SU-DHL-6 (cell line): ENCODE measurements around the gene FAM83D.

Experiments
- H2AFZ ChIP-seq: fragments of 200-600 bp; sonication (generic); 2 replicates; pipeline ENCODE4 v1.6.1; 2014; ENCODE audit warnings: low read depth, mild to moderate bottlenecking, moderate library complexity, mixed read lengths, antibody characterized with exemption, low read length; ENCODE audit not compliant: severe bottlenecking
- H3F3A ChIP-seq: fragments of 200-600 bp; shearing (Covaris generic); 2 replicates; pipeline ENCODE4 v1.6.0; 2016; ENCODE audit warnings: antibody characterized with exemption, mild to moderate bottlenecking; ENCODE audit not compliant: insufficient read depth
- H3K27ac ChIP-seq: fragments of 200-600 bp; sonication (generic); 2 replicates; pipeline ENCODE4 v1.5.1; 2016; ENCODE audit warnings: low read depth, mild to moderate bottlenecking, low read length, moderate library complexity, mixed read lengths
- H3K27me3 ChIP-seq: fragments of 200-600 bp; sonication (generic), shearing (Covaris generic); 2 replicates; pipeline ENCODE4 v1.6.0; 2014; ENCODE audit warnings: mild to moderate bottlenecking, low read length
- H3K36me3 ChIP-seq: fragments of 200-600 bp; sonication (generic); 2 replicates; pipeline ENCODE4 v1.6.1; 2014; ENCODE audit warnings: mild to moderate bottlenecking, low read length, mixed read lengths
- H3K4me2 ChIP-seq: fragments of 300-600, 200-600 bp; shearing (Covaris generic), sonication (generic); 2 replicates; pipeline ENCODE4 v1.6.0; 2014; ENCODE audit warnings: low read length, low read depth, mild to moderate bottlenecking; ENCODE audit not compliant: poor library complexity, severe bottlenecking
- H3K4me3 ChIP-seq: fragments of 200-600 bp; sonication (generic); 2 replicates; pipeline ENCODE4 v1.5.1; 2014; ENCODE audit warnings: antibody characterized with exemption, low read length, mild to moderate bottlenecking, mixed read lengths; ENCODE audit not compliant: insufficient read depth, poor library complexity, severe bottlenecking
- H3K79me2 ChIP-seq: fragments of 200-600 bp; sonication (generic); 2 replicates; pipeline ENCODE4 v1.6.1; 2014; ENCODE audit warnings: mild to moderate bottlenecking, low read length, moderate library complexity; ENCODE audit not compliant: insufficient read depth
- H3K9ac ChIP-seq: fragments of 200-600 bp; sonication (generic); 2 replicates; pipeline ENCODE4 v1.7.0; 2014; ENCODE audit warnings: mild to moderate bottlenecking, low read length
- H3K9me2 ChIP-seq: fragments of 200-600 bp; sonication (generic); replicated peaks from 2 replicates; pipeline ENCODE4 v1.6.1; 2014; ENCODE audit warnings: low read length; ENCODE audit not compliant: insufficient read depth
- H3K9me3 ChIP-seq: fragments of 200-600 bp; sonication (generic); 2 replicates; pipeline ENCODE4 v1.6.1; 2014; ENCODE audit warnings: low read length, mixed read lengths; ENCODE audit not compliant: insufficient read depth
- H4K20me1 ChIP-seq: fragments of 200-600 bp; sonication (generic); 2 replicates; pipeline ENCODE4 v1.6.1; 2014; ENCODE audit warnings: low read depth, mild to moderate bottlenecking, antibody characterized with exemption, low read length, moderate library complexity, mixed read lengths
- CTCF ChIP-seq: fragments of 200-600 bp; sonication (generic); IDR thresholded peaks from one replicate; pipeline ENCODE4 v1.5.1; 2017; ENCODE audit warnings: antibody characterized with exemption, mild to moderate bottlenecking, low read length, moderate library complexity; ENCODE audit not compliant: insufficient read depth, poor library complexity, severe bottlenecking
- EZH2phosphoT487 ChIP-seq: fragments of 200-600 bp; sonication (generic), shearing (Covaris generic); conservative IDR thresholded peaks from 2 replicates; pipeline ENCODE4 v1.6.1; 2018; ENCODE audit warnings: mild to moderate bottlenecking, antibody characterized with exemption, low read length, moderate library complexity, mixed read lengths

Gene FAM83D

GRCh38 chr20:38951611-38952010, 25.4 kb downstream of the FAM83D start:
- no peak overlapping the region for H2AFZ ChIP-seq
- TF ChIP-seq CTCF (no peak), EZH2phosphoT487 (no peak)
- H3K9me3 ChIP-seq = no peaks in the 10 kb centered on the region
- no peak overlapping the region for H3K9ac ChIP-seq
- no peak overlapping the region for H3K4me2 ChIP-seq
- no peaks in the 10 kb centered on the region for H3K27me3 ChIP-seq
- peaks cover under 1% of the 10 kb centered on the region; the same call in 1 of the 2 replicates for H4K20me1 ChIP-seq
- H3K9me2 ChIP-seq = no peaks in the 10 kb centered on the region
- H3F3A ChIP-seq = peaks cover 21% of the 10 kb centered on the region
- H3K27ac ChIP-seq = no peak overlapping the region
- no peak overlapping the region for H3K4me3 ChIP-seq
- H3K79me2 ChIP-seq = peaks cover 13% of the 10 kb centered on the region; the same call in 1 of the 2 replicates
- H3K36me3 ChIP-seq = peaks cover 56% of the 10 kb centered on the region

DNA sequence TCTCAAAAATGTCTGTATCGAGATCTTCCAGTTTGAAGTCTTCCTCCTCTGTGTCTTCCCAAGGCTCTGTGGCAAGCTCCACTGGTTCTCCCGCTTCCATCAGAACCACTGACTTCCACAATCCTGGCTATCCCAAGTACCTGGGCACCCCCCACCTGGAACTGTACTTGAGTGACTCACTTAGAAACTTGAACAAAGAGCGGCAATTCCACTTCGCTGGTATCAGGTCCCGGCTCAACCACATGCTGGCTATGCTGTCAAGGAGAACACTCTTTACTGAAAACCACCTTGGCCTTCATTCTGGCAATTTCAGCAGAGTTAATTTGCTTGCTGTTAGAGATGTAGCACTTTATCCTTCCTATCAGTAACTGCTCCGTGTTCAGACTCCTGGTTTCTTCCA, 25.9 kb downstream of the FAM83D start:
- H3K9me2 ChIP-seq = no peaks in the 10 kb centered on the region
- no peaks in the 10 kb centered on the region for H4K20me1 ChIP-seq
- no peak overlapping the region for H3K4me3 ChIP-seq
- peaks cover 26% of the 10 kb centered on the region for H3F3A ChIP-seq
- no peaks in the 10 kb centered on the region for H3K9me3 ChIP-seq
- H2AFZ ChIP-seq = no peak overlapping the region
- no peak overlapping the region for H3K9ac ChIP-seq
- no peak overlapping the region for H3K27ac ChIP-seq
- peaks cover 8% of the 10 kb centered on the region; the same call in 1 of the 2 replicates for H3K79me2 ChIP-seq
- no peak for TF ChIP-seq EZH2phosphoT487
- TF ChIP-seq CTCF = no peak
- H3K27me3 ChIP-seq = no peaks in the 10 kb centered on the region
- peaks cover 52% of the 10 kb centered on the region for H3K36me3 ChIP-seq
- no peak overlapping the region for H3K4me2 ChIP-seq

GRCh38 chr20:38953630-38954340, 27.6 kb downstream of the FAM83D start:
- Histone ChIP-seq H3K27me3 (no peaks in the 10 kb centered on the region), H3K9me2 (no peaks in the 10 kb centered on the region), H3K9me3 (no peaks in the 10 kb centered on the region), H3K4me3 (no peak overlapping the region), H2AFZ (no peak overlapping the region), H3K4me2 (no peak overlapping the region), H3K79me2 (no peaks in the 10 kb centered on the region; the same call in 1 of the 2 replicates), H3K9ac (no peak overlapping the region), H3F3A (peaks cover 33% of the 10 kb centered on the region), H3K27ac (no peak overlapping the region), H4K20me1 (no peaks in the 10 kb centered on the region), H3K36me3 (peaks cover 36% of the 10 kb centered on the region)
- TF ChIP-seq EZH2phosphoT487 = no peak
- TF ChIP-seq CTCF = no peak
